T-cell (primary cell): ENCODE measurements around the gene ZNF385C. TPM values are rescaled to one million over a fixed set of nuclear protein-coding genes. Genes with fewer than 3 reads are reported as not detected.
"Not testable (repeated sequence)": the region's sequence is repeated elsewhere in the genome, so short reads cannot be mapped to it uniquely, and the experiment has no call there.

ENCODE experiments used
- ATAC-seq, 4 experiments: fragments of 200-7000 bp in 3 of 4; fragments of 150-1000 bp in 1 of 4; cut with Tn5 transposase; replicated peaks in 1 of 4; 1 replicate in 3 of 4; 2 replicates in 1 of 4; pipeline ENCODE4 v1.10.0; 2021; ENCODE audit warnings: moderate library complexity in 3 of 4, mild to moderate bottlenecking in 2 of 4, moderate number of reproducible peaks in 1 of 4
- CTCF ChIA-PET, 2 donors: fragments of 300-600 bp; sonication (Branson Sonifier 250); formaldehyde crosslinking; loops; one replicate each; lab custom pipeline; 2022; ENCODE audit warnings: antibody characterized with exemption in 2 of 2; lab: Charles Lee
- POLR2A ChIA-PET, 2 donors: fragments of 300-600 bp; sonication (Branson Sonifier 250); formaldehyde crosslinking; loops; one replicate each; lab custom pipeline; 2022; ENCODE audit warnings: antibody characterized with exemption in 2 of 2; lab: Charles Lee
- DNase-seq, 35 experiments: peaks; one replicate each; pipeline versions ENCODE4 v3.0.0 to v3.0.0-alpha.2; 2013 to 2023
- H3K27ac ChIP-seq: one replicate; pipeline ENCODE4 v1.5.1; 2013; ENCODE audit warnings: low read length
- H3K27me3 ChIP-seq, 2 experiments: replicated peaks in 1 of 2; 1 replicate in 1 of 2; 2 replicates in 1 of 2; pipeline versions ENCODE4 v1.6.1 to v1.7.0; 2013; ENCODE audit warnings: low read length in 1 of 2, mixed read lengths in 1 of 2; ENCODE audit not compliant: control insufficient read depth in 2 of 2, insufficient read depth in 2 of 2; ENCODE audit errors: extremely low read depth in 1 of 2
- H3K36me3 ChIP-seq, 2 donors: 1 replicate in 1 of 2; 2 replicates in 1 of 2; pipeline versions ENCODE4 v1.6.1 to v1.7.0; 2013; ENCODE audit warnings: low read length in 1 of 2; ENCODE audit not compliant: control insufficient read depth in 2 of 2, insufficient read depth in 1 of 2; ENCODE audit errors: extremely low read depth in 1 of 2
- H3K4me1 ChIP-seq, 2 experiments: 1 replicate in 1 of 2; 2 replicates in 1 of 2; pipeline versions ENCODE4 v1.6.1 to v1.7.0; 2013; ENCODE audit warnings: low read length in 2 of 2, mixed read lengths in 1 of 2; ENCODE audit not compliant: insufficient read depth in 2 of 2, control insufficient read depth in 1 of 2; ENCODE audit errors: extremely low read depth in 1 of 2
- H3K4me3 ChIP-seq, 2 donors: 1 replicate in 1 of 2; 2 replicates in 1 of 2; pipeline versions ENCODE4 v1.5.1 to v1.7.0; 2013; ENCODE audit warnings: mild to moderate bottlenecking in 2 of 2, low read length in 1 of 2, moderate library complexity in 1 of 2; ENCODE audit not compliant: control insufficient read depth in 1 of 2; ENCODE audit errors: extremely low read depth in 1 of 2
- H3K9me3 ChIP-seq: 2 replicates; pipeline ENCODE4 v1.7.0; 2013
- H3K27ac Mint-ChIP-seq, 2 donors: one replicate each; pipeline ENCODE4 v1.8.0; 2020 to 2021; ENCODE audit warnings: mild to moderate bottlenecking in 2 of 2, mixed read lengths in 2 of 2
- H3K27me3 Mint-ChIP-seq, 2 donors: one replicate each; pipeline ENCODE4 v1.8.0; 2021 to 2022; ENCODE audit warnings: mixed read lengths in 2 of 2
- H3K36me3 Mint-ChIP-seq: one replicate; pipeline ENCODE4 v1.8.0; 2021; ENCODE audit warnings: mixed read lengths
- H3K4me1 Mint-ChIP-seq, 3 donors: one replicate each; pipeline ENCODE4 v1.8.0; 2020 to 2022; ENCODE audit warnings: mixed read lengths in 3 of 3, mild to moderate bottlenecking in 1 of 3
- H3K4me3 Mint-ChIP-seq, 3 donors: one replicate each; pipeline ENCODE4 v1.8.0; 2020 to 2022; ENCODE audit warnings: mild to moderate bottlenecking in 3 of 3, mixed read lengths in 3 of 3, moderate library complexity in 3 of 3
- H3K9me3 Mint-ChIP-seq, 3 donors: one replicate each; pipeline ENCODE4 v1.8.0; 2020 to 2022; ENCODE audit warnings: mixed read lengths in 3 of 3
- WGBS: methylation state at CpG from one replicate; pipeline ENCODE4 v1.1.5; 2013; ENCODE audit warnings: missing lambda C conversion rate; ENCODE audit not compliant: insufficient coverage; 5-methylcytosine and 5-hydroxymethylcytosine counted together
- total RNA-seq, 35 experiments: library from RNA in 6 of 35; stranded (reverse) in 6 of 35; fragments of 120-200 nt in 1 of 35; gene quantifications; one replicate each; pipeline versions ENCODE4 v1.2.1 to v1.2.4 and lab custom pipeline; 2013 to 2026

The ZNF385C gene
- total RNA-seq, 5 donors from 2014 or later (not counting 1 experiment from before 2014, with no cell fraction given): 0.16 to 1.0 (median 0.46) TPM

DNA sequence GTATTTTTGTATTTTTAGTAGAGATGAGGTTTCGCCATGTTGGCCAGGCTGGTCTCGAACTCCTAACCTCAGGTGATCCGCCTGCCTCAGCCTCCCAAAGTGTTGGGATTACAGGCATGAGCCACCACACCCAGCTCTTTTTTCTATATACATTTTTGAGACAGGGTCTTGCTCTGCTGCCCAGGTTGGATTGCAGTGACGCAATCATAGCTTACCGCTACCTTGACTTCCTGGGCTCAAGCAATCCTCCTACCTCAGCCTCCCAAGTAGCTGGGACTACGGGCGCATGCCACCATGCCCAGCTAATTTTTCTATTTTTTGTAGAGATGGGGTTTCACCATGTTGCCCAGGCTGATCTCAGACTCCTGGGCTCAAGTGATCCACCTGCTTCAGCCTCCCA, 42.4 kb upstream of the ZNF385C start:
- CTCF ChIA-PET: interaction anchor here in 1 of 2 donors (0.8 kb wide), 1 partner anchor 95 kb away, joined by 3 read pairs; no protein-coding TSS in a partner anchor
- H3K27me3 ChIP-seq, H3K27ac Mint-ChIP-seq, H3K9me3 Mint-ChIP-seq, H3K27ac ChIP-seq, POLR2A ChIA-PET, DNase-seq, H3K4me3 ChIP-seq, H3K4me3 Mint-ChIP-seq, H3K9me3 ChIP-seq, ATAC-seq, H3K27me3 Mint-ChIP-seq: not testable (repeated sequence)
- peaks cover 8 to 44% of the 10 kb centered on the region in 2 donors for H3K36me3 ChIP-seq
- peaks cover 4 to 41% of the 10 kb centered on the region in 2 experiments for H3K4me1 ChIP-seq
- Mint-ChIP-seq H3K36me3 (peaks cover 23% of the 10 kb centered on the region), H3K4me1 (peaks cover 22 to 66% (median 64%) of the 10 kb centered on the region in 3 donors)
- WGBS: 94% methylated on average over 2 of the region's 7 CpGs

DNA sequence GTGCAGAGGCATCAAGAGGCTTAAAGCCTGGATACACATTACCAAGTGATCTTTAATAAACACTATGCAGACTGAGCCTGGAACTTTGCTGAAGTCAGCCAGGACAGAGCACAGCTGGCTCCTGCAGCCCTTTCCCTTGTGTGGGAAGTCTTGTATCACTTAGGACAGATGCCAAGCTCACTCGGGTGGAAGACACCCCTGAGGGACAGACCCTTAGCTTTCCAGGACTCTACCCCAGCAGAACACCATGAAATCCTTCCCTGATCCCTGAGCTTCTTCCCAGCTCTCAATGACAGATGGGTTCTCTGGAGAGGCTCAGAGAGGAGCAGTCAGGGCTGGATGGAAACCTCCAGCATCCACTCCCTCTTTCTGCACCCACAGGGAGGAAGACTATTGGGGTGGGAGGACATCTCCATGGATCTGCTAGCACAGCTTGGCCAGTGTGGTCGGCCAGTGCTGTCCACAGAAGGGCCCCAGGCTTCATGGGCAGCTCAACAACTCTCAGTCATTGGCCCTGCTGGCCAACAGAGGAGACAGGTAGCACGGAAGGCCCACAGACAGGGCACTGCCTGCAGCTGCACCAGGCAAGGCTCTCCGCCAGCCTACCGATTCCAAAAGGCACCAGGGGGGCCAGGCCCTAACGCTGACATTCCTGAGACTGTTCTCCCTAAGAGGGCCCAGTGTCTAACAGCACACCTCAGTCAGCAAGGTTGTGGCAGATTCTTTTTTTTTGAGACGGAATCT, 40.6 kb upstream of the ZNF385C start:
- no peak overlapping the region for H3K27ac Mint-ChIP-seq
- H3K4me1 Mint-ChIP-seq: peaks cover 27 to 76% (median 75%) of the 10 kb centered on the region in 3 donors
- CTCF ChIA-PET: interaction anchor here in 1 of 2 donors (1.0 kb wide), 1 partner anchor 12 kb away, joined by 3 read pairs; no protein-coding TSS in a partner anchor
- Histone ChIP-seq H3K27me3 (no peaks in the 10 kb centered on the region), H3K4me1 (peaks cover 11 to 55% of the 10 kb centered on the region in 2 experiments), H3K36me3 (peaks cover 8 to 41% of the 10 kb centered on the region in 2 donors), H3K9me3 (no peaks in the 10 kb centered on the region), H3K27ac (no peak overlapping the region), H3K4me3 (no peak overlapping the region)
- 95% methylated on average over 6 of the region's 7 CpGs for WGBS
- POLR2A ChIA-PET: interaction anchor here in 1 of 2 donors (0.6 kb wide), 1 partner anchor 55 kb away, joined by 4 read pairs; no protein-coding TSS in a partner anchor
- peaks cover 24% of the 10 kb centered on the region for H3K36me3 Mint-ChIP-seq
- no peak for ATAC-seq
- H3K4me3 Mint-ChIP-seq: no peak overlapping the region
- no peaks in the 10 kb centered on the region for H3K27me3 Mint-ChIP-seq
- DNase-seq: no peak
- H3K9me3 Mint-ChIP-seq: no peaks in the 10 kb centered on the region

GRCh38 chr17:42136654-42137051, 38.4 kb upstream of the ZNF385C start:
- H3K36me3 Mint-ChIP-seq: peaks cover 11% of the 10 kb centered on the region
- Histone ChIP-seq H3K27ac (no peak overlapping the region), H3K27me3 (no peaks in the 10 kb centered on the region), H3K4me1 (peaks cover 28 to 54% of the 10 kb centered on the region in 2 experiments), H3K36me3 (peaks cover 3 to 31% of the 10 kb centered on the region in 2 donors), H3K4me3 (no peak overlapping the region), H3K9me3 (no peaks in the 10 kb centered on the region)
- POLR2A ChIA-PET: no interaction called here
- H3K27ac Mint-ChIP-seq: peak overlapping the region; percentile 71 to 84
- no peak for DNase-seq
- H3K27me3 Mint-ChIP-seq: no peaks in the 10 kb centered on the region
- H3K4me1 Mint-ChIP-seq: peaks cover 38 to 79% (median 78%) of the 10 kb centered on the region in 3 donors
- no CpG with 5 or more reads among the region's 3 CpGs for WGBS
- H3K9me3 Mint-ChIP-seq: no peaks in the 10 kb centered on the region
- no peak for ATAC-seq
- H3K4me3 Mint-ChIP-seq: no peak overlapping the region
- CTCF ChIA-PET: interaction anchor here in 1 of 2 donors (0.5 kb wide), 1 partner anchor 125 kb away, joined by 4 read pairs; no protein-coding TSS in a partner anchor

GRCh38 chr17:42135664-42136653, 37.7 kb upstream of the ZNF385C start:
- Histone ChIP-seq H3K27me3 (no peaks in the 10 kb centered on the region), H3K27ac (no peak overlapping the region), H3K4me3 (no peak overlapping the region), H3K36me3 (peaks cover 0 to 30% of the 10 kb centered on the region in 2 donors), H3K9me3 (no peaks in the 10 kb centered on the region), H3K4me1 (peaks cover 28 to 54% of the 10 kb centered on the region in 2 experiments)
- Mint-ChIP-seq H3K4me1 (peaks cover 44 to 79% (median 76%) of the 10 kb centered on the region in 3 donors), H3K36me3 (peaks cover 9% of the 10 kb centered on the region), H3K27ac (peak overlapping the region; percentile 84 to 89), H3K9me3 (no peaks in the 10 kb centered on the region), H3K4me3 (peak overlapping the region in 1 of 3 donors; percentile 56), H3K27me3 (no peaks in the 10 kb centered on the region)
- 77% methylated on average over 9 of the region's 15 CpGs for WGBS
- ChIA-PET POLR2A (interaction anchor here in 1 of 2 donors (0.5 kb wide), 1 partner anchor 15 kb away, joined by 6 read pairs; the partner anchor contains the start of gene KAT2A), CTCF (interaction anchor here (0.6 to 1.0 kb wide), 2 partner anchors 18 to 668 kb away, joined by 3 read pairs; no protein-coding TSS in a partner anchor)
- ATAC-seq: no peak
- DNase-seq: peak in 1 of 35 experiments; percentile 19

DNA sequence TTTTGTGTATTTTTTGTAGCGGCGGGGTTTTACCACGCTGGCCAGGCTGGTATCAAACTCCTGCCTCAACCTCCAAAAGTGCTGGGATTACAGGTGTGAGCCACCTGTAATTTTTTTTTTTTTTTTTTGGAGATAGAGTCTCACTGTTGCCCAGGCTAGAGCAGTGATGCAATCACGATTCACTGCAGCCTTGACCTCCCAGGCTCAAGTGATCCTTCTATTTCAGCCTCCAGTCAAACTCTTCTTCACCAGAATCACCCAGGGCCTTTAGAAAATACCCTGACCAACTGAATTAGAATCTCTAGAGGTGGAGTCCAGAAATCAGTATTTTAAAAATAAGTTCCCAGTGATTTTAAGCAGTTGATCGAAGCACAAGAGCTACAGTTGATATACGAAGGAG, 36.9 kb upstream of the ZNF385C start:
- no peak for ATAC-seq
- WGBS: 95% methylated on average over 3 of the region's 6 CpGs
- no peaks in the 10 kb centered on the region for H3K27me3 Mint-ChIP-seq
- H3K4me1 Mint-ChIP-seq: peaks cover 50 to 79% (median 76%) of the 10 kb centered on the region in 3 donors
- H3K4me3 Mint-ChIP-seq: no peak overlapping the region
- peak overlapping the region; percentile 84 to 89 for H3K27ac Mint-ChIP-seq
- H3K9me3 Mint-ChIP-seq: no peaks in the 10 kb centered on the region
- Histone ChIP-seq H3K4me3 (no peak overlapping the region), H3K4me1 (peaks cover 28 to 54% of the 10 kb centered on the region in 2 experiments), H3K27me3 (no peaks in the 10 kb centered on the region), H3K9me3 (no peaks in the 10 kb centered on the region), H3K36me3 (peaks cover 4 to 37% of the 10 kb centered on the region in 2 donors), H3K27ac (no peak overlapping the region)
- CTCF ChIA-PET: interaction anchor here in 1 of 2 donors (1.0 kb wide), 1 partner anchor 17 kb away, joined by 3 read pairs; no protein-coding TSS in a partner anchor
- H3K36me3 Mint-ChIP-seq: peaks cover 15% of the 10 kb centered on the region
- DNase-seq: no peak
- POLR2A ChIA-PET: no interaction called here
